NB4 (cell line): ENCODE results near the gene ZBTB22.

Experiments used
- DNase-seq: peaks from one replicate; pipeline ENCODE4 v3.0.0; 2010; ENCODE audit warnings: low read depth
- H3K4me3 ChIP-seq: one replicate; pipeline ENCODE4 v1.5.1; 2011; ENCODE audit warnings: mild to moderate bottlenecking, low read depth, low read length, moderate library complexity
- MYC ChIP-seq: IDR thresholded peaks from 2 replicates; pipeline ENCODE4 v1.6.1; 2011; ENCODE audit warnings: low read depth, low read length
- POLR2A ChIP-seq: IDR thresholded peaks from 2 replicates; pipeline ENCODE4 v1.6.1; 2011; ENCODE audit warnings: mild to moderate bottlenecking; ENCODE audit not compliant: insufficient read length; ENCODE audit errors: extremely low read depth
- TF ChIP-seq, protein P1 (sequence below): IDR thresholded peaks from one replicate; pipeline ENCODE4 v1.5.1; 2012; ENCODE audit warnings: low read depth, low read length
- TF ChIP-seq, protein P2 (sequence below): IDR thresholded peaks from 2 replicates; pipeline ENCODE4 v1.6.1; 2011; ENCODE audit warnings: low read depth, low read length

ZBTB22 gene

GRCh38 chr6:33324125-33324524 is 6.6 kb upstream of the ZBTB22 start:
- TF ChIP-seq, protein P1, sequence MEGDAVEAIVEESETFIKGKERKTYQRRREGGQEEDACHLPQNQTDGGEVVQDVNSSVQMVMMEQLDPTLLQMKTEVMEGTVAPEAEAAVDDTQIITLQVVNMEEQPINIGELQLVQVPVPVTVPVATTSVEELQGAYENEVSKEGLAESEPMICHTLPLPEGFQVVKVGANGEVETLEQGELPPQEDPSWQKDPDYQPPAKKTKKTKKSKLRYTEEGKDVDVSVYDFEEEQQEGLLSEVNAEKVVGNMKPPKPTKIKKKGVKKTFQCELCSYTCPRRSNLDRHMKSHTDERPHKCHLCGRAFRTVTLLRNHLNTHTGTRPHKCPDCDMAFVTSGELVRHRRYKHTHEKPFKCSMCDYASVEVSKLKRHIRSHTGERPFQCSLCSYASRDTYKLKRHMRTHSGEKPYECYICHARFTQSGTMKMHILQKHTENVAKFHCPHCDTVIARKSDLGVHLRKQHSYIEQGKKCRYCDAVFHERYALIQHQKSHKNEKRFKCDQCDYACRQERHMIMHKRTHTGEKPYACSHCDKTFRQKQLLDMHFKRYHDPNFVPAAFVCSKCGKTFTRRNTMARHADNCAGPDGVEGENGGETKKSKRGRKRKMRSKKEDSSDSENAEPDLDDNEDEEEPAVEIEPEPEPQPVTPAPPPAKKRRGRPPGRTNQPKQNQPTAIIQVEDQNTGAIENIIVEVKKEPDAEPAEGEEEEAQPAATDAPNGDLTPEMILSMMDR = no peak
- TF ChIP-seq POLR2A (no peak), MYC (no peak)
- TF ChIP-seq, protein P2, sequence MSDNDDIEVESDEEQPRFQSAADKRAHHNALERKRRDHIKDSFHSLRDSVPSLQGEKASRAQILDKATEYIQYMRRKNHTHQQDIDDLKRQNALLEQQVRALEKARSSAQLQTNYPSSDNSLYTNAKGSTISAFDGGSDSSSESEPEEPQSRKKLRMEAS = no peak
- DNase-seq = peak; percentile 39
- H3K4me3 ChIP-seq = peak overlapping the region; percentile 93

DNA sequence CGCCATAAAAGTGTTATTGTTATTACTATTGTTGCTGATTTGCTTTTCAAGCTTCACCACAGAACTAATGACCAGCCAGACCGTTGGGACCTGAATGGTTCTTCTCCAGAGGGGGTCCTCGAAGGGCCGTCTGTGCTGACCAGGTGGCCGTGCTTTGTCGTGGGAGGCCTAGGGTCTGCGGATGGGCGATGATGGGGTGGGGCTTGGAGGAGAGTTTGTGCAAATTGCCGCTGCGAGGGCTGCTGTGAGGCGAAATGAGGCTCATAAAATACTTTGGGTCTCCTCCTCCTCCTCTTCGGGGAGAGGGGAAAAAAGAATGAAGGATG is 6.0 kb upstream of the ZBTB22 start:
- no peak for TF ChIP-seq MYC
- no peak for TF ChIP-seq POLR2A
- TF ChIP-seq, protein P1 = no peak
- TF ChIP-seq, protein P2 = no peak
- peak overlapping the region; percentile 93 for H3K4me3 ChIP-seq
- DNase-seq = no peak

DNA sequence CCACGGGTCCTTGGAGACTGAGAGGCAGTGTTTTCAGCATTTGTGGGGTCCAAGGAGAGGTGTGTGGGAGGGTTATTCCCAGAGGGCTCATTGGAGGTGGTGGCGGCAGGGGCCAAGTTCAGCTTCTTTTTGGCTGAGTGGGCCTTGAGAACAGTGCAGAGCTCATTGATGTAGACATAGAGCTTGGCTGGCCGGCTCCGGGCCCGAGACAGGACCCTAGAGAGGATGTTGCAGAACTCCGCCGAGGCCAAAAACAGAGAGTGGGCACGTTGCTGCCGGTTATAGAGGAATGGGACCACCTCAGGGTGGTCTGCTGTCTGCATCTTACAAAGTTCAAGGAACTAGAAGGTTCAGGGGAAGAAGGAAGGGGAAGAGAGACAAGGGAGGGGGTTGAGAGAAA is 3.7 kb upstream of the ZBTB22 start:
- peak overlapping the region; percentile 93 for H3K4me3 ChIP-seq
- no peak for DNase-seq
- TF ChIP-seq, protein P1 = no peak
- TF ChIP-seq POLR2A (no peak), MYC (no peak)
- TF ChIP-seq, protein P2 = no peak

DNA sequence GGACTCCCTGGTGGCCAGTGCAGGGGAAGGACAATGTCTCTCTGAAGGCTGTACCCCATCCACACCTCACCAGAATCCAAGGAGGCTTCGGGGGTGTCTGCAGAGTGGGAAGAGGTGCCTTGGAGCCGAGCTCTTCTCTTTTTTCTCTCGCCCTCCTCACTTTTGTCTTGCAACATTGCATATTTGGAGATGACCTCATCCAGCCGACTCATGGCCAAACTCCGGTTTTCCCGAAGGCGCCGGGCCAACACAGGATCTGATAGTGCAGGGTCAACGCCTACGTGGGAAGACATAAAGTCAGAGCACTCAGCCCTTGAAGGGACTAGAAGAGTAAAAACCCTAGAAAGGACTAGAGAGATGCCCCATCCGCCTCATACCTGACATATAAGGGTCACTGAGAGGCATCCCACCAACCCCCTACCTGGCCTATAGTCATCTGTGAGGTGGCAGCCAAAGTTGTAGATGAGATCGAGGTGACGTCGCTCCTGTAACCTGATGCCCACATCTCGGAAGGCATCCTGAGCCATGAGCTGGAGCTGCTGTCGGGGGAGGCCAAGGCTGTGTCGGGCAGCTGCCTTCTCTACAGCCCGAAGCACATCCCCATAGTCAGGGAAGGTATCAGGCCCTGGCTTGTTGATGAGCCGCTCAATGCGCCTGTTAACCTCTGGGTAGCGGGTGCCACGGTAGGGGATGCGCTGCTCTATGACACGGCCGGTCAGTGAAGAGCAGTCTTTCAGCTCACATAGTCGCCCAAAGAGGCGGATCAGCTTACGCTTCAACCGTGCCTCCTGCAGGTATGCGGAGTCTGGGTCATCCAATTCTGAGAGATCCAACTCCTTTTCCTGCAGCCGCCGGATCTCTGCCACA is 3.0 kb upstream of the ZBTB22 start:
- no peak for DNase-seq
- TF ChIP-seq POLR2A (no peak), MYC (no peak)
- TF ChIP-seq, protein P1 = no peak
- TF ChIP-seq, protein P2 = no peak
- no peak overlapping the region for H3K4me3 ChIP-seq

DNA sequence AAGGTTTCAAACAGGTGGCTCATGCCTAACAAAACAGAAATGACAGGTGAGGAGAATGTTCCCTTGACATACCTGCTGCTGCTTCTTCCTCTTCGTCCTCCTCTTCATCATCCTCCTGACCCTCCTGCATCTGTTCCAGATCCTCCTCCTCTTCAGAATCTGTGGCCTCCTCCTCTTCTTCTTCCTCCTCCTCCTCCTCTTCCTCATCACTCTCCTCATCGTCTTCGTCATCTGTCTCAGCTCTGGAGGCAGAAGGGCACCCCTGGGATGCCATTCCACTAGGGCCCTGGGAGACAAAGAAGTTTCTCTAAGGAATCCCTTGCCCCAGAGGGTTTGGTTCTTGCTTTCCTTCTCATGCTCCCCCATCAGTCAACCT is 2.4 kb upstream of the ZBTB22 start:
- no peak overlapping the region for H3K4me3 ChIP-seq
- TF ChIP-seq, protein P1 = no peak
- TF ChIP-seq MYC (no peak), POLR2A (no peak)
- TF ChIP-seq, protein P2 = no peak

More for the DNA sequence above, 2.4 kb upstream of the ZBTB22 start:
- no peak for DNase-seq
